Stimulated activated CD4-positive, alpha-beta T cell treated with anti-CD3 and anti-CD28 coated beads, Interleukin-15, amount 100 ng/mL, for 1 hour (primary cell): ENCODE measurements around the gene SH3GL3.

Experiments
- DNase-seq, 2 donors: peaks; one replicate each; pipeline ENCODE4 v3.0.0-alpha.2; 2020; ENCODE audit warnings: low read depth in 1 of 2, low spot score in 1 of 2

Gene SH3GL3

DNA sequence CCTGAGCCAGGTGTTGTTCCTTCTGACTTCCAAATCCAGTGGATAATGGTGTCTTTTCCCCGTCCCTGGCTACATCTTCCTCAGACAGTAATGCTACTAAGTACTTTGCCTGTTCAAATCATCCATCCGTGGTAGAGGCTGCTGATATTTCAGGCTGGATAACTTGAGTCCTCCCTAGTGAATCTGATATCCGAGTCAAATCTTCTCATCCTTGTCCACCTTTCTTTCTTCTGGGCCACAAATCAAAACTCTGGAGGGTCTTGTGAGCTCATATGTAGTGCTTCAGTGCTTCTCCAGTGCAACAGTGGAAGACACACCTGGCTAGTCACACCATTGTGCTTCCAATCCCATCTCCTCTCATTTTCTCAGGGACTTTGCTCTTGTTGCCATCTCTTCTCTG is 11.2 kb downstream of the SH3GL3 start:
- no peak for DNase-seq

DNA sequence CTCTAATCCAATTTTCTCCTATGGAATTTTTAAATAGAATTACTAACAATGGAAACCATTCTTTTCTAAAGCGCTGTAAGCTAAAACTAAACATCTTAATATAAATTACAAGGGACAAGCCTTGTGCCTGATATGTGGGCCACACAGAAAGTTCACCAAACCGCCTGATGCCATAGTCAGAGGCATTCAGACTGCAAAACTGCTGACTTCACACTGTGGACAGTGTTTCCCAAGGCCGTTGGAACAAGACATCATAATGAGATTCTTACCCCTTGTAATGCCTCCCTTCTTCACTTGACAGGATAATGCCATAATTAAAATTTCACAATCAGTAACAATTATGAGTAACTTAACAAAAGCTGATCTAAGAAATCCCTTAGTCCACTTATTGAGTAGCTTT is 14.9 kb downstream of the SH3GL3 start:
- no peak for DNase-seq

DNA sequence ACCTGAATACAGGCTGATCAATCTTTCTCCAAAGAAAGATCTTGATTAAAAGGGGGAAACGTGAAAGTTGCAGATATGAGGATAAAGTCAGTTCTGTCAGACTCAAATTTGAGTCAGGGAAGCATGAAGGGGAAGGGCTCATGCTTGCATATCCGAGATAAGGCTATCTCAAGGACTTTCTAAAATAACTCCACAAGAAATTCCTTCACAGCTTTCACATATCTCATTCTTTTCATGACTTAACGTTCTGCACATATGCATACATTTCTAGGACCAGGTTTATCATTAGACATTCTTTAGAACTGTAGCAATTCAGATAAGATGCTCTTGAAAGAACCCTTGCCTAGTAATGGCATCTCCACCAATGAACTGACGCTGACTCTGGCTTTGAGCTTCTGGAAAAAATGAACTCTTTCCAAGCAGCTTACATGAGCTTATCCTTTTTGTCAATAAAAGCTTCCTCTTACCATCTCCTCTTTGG is 15.9 kb downstream of the SH3GL3 start:
- no peak for DNase-seq

DNA sequence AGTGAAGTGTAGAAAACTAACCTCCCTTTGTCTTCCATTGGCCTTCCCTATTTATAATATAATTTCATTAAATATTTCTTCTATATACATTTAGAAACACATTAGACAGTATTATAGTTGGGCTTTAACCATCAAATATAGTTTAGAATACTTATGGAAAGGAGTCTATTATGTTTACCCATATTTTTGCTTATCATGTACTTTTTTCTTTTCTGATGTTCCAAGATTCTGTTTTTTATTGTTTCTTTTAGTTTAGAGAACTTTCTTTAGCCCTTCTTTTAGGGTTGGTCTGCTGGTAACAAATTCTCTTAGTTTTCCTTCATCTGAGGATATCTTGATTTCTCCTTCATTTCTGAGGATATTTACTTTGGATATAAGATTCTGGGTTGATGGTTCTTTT is 23.7 kb downstream of the SH3GL3 start:
- no peak for DNase-seq

DNA sequence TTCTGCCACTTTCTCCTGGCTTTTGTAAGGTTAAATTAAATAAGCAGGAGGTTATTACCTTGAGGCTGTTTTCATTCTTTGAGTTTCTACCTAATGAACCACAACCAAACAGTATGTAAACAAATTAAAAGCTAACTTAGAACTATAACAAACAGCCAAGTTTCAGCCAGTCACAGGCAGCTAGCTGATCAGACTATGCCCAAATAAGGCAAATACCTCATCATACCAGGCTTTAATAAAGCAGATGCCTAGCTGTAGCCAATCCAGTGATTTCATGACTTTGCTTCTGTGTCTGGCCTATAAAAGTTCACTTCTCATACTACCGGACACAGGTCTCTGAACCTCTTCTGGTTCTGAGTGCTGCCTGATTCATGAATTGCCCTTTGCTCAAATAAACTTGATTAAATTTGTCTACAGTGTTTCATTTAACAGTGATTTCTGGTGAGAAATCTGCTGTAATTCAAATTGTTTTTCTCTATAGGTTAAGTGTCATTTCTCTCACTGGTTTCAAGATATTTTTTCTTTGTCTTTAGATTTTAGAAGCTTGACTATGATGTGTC is 24.2 kb downstream of the SH3GL3 start:
- DNase-seq, result no peak

DNA sequence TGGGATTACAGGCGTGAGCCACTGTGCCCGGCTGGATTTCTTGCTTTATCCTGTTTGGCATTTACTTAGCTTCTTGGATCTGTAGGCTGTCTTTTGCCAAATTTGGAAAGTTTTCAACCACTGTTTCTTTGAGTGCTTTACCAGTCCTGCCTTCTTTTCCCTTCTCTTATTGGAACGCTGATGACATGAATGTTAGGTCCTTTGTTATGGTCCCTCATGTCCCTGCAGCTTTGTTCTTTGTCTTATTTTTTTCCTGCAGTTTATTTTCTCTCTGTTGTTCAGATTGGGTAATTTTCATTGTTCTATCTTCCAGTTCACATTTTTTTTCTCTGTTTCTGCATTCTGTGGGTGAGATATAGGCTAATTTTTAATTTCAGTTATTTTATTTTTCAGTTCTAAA is 25.0 kb downstream of the SH3GL3 start:
- no peak for DNase-seq

DNA sequence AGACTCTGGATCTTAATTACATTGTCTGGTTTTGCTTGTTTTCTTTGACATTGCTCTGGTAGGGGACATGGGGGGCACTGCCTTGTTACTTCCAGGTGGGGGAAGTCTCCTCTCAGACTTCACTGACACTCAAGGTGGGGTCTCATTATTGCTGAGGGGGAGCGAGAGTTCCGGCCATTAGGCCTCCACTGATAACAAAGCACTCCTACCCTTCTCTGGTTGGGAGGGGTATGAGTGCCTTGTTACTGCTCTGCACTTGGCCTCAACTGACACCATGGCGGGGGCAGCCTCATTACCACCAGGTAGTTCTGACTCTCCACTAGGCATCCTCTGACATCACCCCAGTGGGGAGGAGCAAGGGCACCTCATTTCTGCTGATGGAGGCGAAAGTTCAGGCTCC is 25.7 kb downstream of the SH3GL3 start:
- no peak for DNase-seq

DNA sequence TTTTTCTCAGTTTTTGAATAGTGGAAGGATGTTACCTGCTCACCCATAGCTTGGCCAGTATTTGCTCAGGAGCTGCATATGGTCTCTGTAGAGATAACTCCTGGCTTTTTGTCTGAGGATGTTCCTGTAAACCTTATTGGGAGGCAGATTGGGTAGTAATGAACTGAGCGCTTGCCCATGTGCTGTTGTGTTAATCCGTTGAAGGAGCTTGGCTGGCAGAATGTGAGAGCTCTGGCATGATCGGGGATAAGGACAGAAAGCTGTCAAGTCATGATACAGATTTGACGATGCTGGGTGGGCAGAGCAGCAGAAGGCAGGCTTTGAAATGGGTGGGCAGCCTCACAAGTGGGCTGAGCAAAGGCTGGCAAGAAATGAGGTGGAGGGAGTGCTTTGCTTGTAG is 27.4 kb downstream of the SH3GL3 start:
- no peak for DNase-seq

DNA sequence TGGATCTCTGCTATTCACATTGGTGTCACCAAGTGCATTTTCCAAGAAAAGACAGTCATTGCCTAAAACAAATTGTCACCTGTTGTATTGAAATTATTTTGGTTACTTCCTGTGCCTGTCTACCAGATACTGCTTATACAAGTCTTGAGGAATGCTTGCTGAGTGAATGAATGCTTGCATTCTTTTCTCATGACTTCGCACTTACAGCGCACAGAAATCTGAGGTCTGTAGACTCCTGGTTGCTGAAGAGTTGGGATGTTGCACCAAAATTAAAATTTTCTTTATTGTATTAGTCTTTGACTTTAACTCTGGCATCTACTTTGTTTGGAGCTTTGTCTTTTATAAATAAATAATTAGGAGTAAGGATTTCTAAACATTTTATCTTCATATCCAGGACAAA is 28.4 kb downstream of the SH3GL3 start:
- no peak for DNase-seq

DNA sequence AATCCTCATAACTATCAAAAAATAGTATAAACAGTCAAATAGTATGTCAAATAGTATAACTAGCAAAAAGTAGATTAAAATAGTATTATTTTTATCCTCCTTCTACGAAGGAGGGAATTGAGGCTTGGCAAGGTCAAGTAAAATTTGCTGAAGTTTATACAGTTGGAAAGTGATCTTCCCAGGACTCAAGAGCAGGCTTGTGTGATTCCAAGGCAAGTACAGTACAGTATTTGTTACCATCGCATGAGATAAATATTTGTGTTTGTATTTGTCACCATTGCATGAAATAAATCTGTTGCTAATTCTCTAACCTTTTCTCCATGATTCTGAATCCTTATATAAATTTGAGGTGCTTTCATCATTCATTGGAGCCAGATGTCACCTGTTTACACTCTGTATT is 28.9 kb downstream of the SH3GL3 start:
- DNase-seq, result no peak

DNA sequence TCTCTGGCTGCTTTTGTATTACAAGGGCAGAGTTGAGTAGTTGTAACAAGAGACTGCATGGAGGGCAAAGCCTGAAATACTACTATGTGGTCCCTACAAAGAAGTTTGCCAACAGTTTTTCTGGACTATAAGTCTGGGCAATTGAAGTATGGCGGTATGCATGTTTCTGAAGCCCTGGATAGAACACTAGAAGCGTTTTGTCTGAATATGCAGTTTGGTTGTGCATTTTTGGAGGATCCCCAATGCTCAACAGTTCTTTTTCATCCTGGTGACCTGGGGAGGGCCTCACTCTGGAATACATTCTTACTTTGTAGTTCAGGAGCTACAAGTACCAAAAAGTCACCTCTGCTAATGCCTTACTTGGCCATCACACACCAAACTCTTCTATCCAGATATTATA is 29.6 kb downstream of the SH3GL3 start:
- DNase-seq, result no peak

DNA sequence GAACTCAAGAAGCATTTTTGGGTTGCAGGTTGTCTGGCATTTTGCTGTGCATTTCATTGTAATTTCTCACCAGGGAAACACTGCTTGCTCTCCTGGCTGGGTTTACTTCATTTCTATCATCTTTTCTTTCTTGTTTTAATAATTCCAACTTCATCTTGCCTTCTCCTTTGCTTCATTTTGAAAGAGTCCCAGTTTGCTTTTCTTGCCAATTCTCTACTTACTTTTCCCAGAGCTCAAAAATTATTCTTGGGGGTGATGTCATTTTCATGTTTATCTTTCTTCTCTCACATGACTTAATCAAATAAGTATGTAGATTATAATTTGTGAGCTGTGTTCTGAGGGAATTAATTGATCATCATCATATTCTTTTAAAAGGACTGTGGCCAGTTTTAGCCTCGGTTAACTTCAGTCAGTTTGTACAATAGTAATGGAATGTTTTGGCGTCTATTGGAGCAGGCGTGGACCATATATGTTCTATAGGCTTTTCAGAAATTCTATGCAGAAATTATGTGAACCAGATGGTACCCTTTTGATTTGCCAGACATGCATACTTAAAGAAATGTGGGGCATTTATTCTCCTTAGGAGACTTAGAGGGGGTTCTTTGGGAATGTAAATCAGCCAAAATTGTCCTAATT is 30.1 kb downstream of the SH3GL3 start:
- no peak for DNase-seq

DNA sequence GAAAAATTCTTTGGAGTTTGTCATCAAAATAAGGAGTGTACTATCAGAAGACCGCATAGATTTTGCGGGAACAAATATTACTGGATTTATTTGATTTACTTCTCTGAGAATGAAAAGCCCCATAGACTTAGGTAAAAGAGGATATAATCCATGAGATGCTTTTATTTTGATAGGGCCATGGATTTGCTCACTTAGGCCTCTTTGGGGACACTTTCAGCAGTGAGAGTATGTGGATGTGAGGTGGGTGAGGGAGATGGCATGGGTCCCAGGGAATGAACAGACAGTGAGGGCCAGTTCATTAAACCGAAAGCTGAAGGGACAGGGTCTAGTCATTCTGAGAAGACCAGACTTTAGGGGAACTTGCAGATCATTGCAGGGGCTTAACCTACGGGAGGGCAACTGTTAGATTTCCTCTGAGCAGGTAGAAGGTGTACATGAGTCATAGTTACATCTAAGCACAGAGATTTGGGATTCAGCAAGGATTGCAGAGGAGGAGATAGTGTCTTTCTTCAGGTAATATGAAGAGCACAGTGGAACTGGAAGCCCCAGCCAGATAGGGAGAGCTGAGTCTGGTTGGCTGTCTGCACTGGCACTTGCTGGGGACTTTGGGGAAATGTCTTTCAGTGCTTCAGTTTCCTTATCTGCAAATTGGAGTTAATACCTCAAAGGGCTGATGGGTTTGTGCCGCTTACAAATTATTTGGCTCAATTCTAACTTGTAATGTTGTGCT is 30.8 kb downstream of the SH3GL3 start:
- no peak for DNase-seq

DNA sequence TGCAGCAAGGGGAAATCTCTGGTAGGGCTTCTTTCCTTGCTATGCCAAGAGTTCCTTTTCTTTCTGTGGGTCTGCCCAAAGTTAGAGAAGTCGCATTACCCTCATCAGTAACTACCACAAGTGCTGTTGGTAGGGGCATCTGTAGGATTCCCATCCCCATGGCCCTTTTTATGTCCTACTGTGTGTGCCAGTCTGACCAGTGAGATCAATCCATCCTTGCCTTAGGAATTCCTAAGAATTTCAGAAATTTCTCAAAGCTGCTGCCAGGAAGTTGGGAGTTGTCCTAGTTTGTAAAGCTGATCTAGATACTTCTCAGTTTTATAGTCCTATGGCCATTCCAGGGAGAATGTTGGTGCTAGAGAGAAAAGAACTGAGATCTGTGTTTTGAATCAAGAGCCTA is 36.5 kb downstream of the SH3GL3 start:
- DNase-seq, result no peak

DNA sequence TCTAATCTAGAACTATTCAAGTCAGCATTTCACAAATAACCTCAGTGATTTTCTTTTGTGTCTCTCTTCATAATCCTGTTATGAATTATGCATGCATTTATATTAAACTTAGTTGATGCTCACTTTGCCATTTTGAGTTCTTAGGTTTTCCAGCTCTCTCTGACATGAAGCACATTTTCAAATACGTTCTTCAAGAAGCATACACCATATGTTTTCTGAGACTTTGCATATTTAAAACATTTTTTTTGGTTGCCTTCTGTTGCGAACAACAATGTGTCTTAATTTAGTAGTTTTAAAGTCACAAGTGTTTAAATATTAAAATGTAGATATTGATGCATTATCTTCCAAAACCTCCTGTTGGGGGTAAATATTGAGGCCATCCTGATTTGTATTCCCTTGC is 37.5 kb downstream of the SH3GL3 start:
- no peak for DNase-seq

DNA sequence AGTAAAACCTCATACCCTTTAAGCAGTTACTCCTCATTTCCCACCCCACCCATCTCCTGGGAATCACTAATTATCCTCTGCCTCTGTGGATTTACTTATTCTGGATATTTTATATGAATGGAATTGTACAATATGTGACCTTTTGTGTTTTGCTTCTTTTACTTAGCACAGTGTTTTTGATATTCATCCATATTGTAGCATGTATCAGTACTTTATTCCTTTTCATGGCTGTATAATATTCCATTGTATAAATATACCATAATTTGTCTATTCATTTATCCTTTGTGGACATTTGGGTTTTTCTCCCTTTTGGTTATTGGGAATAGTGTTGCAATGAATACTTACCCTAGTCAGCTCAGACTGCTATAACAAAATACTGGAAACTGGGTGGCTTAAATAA is 39.2 kb downstream of the SH3GL3 start:
- DNase-seq, result no peak

DNA sequence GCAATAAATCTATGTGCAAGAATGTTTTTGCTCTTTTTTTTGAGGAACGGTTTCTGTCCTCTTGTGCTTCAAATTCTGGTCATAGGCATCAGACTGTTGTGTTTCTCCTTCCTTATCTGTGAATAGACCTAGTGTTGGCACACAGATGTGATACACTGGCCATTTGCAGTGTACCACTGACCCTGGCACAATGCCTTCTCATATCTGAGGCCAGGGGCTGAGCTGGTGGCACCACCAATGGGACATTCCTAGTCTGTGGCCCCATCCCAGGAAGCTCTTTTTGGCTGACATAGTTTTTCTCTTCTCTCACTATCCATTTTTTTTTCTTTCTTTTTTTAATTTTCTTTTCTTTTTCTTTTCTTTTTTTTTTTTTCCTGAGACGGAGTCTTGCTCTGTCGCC is 40.4 kb downstream of the SH3GL3 start:
- no peak for DNase-seq

DNA sequence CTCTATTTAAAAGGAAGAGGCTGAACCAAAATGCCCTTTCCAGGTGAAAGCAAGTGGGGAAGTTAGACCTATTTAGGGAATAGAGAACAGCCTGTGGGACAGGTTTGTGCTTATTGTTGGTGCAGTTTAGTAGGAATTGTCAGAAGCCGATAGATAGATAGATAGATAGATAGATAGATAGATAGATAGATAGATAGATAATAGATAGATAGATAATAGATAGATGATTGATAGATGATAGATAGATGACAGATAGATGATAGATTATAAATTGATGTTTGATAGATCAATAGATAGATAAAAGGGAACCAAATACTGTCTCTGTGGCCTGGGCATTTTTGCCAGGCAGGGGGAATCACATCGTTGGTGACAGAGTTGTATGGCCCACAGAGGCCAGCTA is 42.5 kb downstream of the SH3GL3 start:
- no peak for DNase-seq

DNA sequence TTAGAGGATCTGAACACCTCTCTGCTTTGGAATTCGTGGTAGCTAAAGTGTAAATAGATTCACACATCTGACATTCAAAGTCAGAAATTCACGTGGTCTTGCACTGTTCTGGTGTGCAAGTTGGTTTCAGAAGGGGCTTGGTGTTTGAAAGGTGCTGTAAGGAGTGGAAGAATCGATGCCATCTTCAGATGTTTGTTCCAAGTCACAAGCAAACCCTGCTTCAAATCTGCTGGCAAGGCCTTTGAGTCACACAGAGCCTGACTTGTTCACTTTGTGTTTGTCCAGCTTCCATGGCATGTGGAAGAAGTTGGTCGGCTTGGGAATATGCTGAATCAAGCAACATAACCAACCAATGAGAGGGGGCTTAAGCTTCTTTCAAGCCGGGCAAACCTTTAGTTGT is 44.3 kb downstream of the SH3GL3 start:
- no peak for DNase-seq

DNA sequence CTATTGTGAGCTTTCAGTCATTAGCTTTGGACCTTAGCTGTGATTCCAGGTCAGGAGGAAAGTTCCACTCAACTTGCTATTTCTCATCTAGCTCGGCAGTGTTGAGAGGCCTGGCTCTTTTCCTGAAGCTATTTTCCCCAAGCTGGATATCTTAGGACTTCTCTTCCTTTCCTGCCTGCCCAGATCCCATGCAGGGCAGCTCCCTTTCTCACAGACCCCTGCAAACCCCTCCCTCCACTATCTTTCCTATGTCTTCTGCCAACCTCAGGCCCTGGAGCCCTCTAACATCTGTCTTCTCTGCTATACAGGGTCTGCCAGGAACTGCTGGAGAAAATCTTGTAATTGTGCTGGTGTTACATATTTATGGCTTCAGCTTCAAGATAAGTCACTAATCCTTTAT is 49.6 kb downstream of the SH3GL3 start:
- no peak for DNase-seq

DNA sequence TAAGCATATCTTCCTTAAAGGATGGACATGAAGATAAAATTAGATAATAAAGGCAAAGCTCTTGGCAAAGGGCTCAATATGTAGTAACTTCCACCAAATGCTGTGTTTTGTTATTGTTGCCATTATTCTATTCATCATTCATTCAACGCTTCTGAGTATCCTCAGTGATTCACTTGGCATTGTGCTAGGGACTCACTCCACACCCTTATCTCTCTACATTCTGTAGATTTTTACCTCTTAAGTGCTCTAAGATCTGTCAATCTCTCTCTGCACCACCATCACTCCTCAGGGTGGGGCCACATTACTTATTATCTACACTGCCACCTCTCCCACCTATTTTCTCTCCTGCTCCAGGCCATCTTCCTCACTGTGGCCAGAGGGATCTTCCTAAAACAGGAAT is 51.2 kb downstream of the SH3GL3 start:
- no peak for DNase-seq

DNA sequence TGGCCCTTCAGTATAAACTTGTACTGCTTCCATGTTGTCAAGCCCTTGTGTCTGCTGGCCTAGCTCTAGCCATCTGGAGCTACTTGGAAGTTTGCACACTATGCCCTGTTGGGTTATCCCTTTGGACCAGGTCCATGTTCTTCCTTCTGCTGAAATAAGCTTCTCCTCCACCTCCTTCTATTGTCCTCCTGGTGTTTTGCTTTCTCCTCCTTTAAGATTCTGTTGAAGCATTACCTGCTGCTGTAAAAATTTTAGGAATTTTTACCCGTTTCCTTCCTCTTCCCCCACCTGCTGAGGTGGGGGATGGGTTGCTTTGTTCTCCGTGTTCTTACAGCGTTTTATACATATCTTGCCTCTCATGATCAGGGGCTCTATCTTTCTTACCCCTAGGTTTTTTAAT is 51.7 kb downstream of the SH3GL3 start:
- no peak for DNase-seq

DNA sequence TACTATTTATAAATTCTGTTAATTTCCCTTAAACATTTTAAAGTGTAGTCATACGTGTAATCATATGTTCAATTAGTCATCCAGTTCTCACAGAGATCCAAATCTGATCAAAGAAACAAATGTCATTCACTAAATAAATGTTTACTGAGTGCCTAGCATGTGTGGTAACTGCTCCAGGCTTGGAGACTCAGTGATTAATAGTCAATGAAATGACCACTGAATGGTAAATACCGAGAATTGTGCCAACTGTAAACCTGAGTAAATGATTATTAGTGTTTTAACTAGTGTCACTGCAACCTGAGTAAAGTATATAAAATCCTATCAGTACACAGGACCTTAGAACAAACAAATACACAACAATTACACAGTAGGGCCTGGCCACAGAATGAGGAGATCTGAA is 52.3 kb downstream of the SH3GL3 start:
- DNase-seq, result no peak
